HG03175 (cell line): Measurements from ENCODE around the gene KIAA0753.
"Not testable (repeated sequence)": the region's sequence is repeated elsewhere in the genome, so short reads cannot be mapped to it uniquely, and the experiment has no call there.

Experiments used
- ATAC-seq: cut with Tn5 transposase; IDR thresholded peaks from one replicate; pipeline ENCODE4 v1.9.1; 2021; ENCODE audit warnings: mild to moderate bottlenecking, moderate library complexity; ENCODE audit not compliant: unreplicated experiment

Gene KIAA0753

GRCh38 chr17:6599364-6599763 is 41.1 kb downstream of the KIAA0753 start:
- no peak for ATAC-seq

GRCh38 chr17:6597727-6598126 is 42.8 kb downstream of the KIAA0753 start:
- no peak for ATAC-seq

GRCh38 chr17:6596941-6597340 is 43.6 kb downstream of the KIAA0753 start:
- ATAC-seq = no peak

GRCh38 chr17:6596511-6596910 is 44.0 kb downstream of the KIAA0753 start:
- ATAC-seq = no peak

- ATAC-seq = no peak
These were observed 44.4 kb downstream of the KIAA0753 start for GRCh38 chr17:6596081-6596480.

GRCh38 chr17:6593371-6593770 is 47.1 kb downstream of the KIAA0753 start:
- ATAC-seq = not testable (repeated sequence)

GRCh38 chr17:6592173-6592572 is 48.3 kb downstream of the KIAA0753 start:
- ATAC-seq = no peak

GRCh38 chr17:6591599-6592158 is 48.8 kb downstream of the KIAA0753 start:
- ATAC-seq = no peak

GRCh38 chr17:6589266-6589946 is 51.1 kb downstream of the KIAA0753 start:
- no peak for ATAC-seq

- ATAC-seq = no peak
These were observed 52.3 kb downstream of the KIAA0753 start for GRCh38 chr17:6588165-6588564.

- no peak for ATAC-seq
These were observed 53.2 kb downstream of the KIAA0753 start for GRCh38 chr17:6587310-6587709.

GRCh38 chr17:6583411-6583810 is 57.1 kb downstream of the KIAA0753 start:
- ATAC-seq = no peak

- no peak for ATAC-seq
These were observed 59.9 kb downstream of the KIAA0753 start for GRCh38 chr17:6580625-6581024.

- ATAC-seq = no peak
These were observed 62.0 kb downstream of the KIAA0753 start for GRCh38 chr17:6578491-6578890.

- no peak for ATAC-seq
These were observed 62.7 kb downstream of the KIAA0753 start for GRCh38 chr17:6577686-6578263.

- ATAC-seq = no peak
These were observed 64.3 kb downstream of the KIAA0753 start for GRCh38 chr17:6576038-6576785.

GRCh38 chr17:6575596-6575988 is 64.9 kb downstream of the KIAA0753 start:
- no peak for ATAC-seq

GRCh38 chr17:6574687-6575595 is 65.6 kb downstream of the KIAA0753 start:
- ATAC-seq = no peak

- no peak for ATAC-seq
These were observed 66.4 kb downstream of the KIAA0753 start for GRCh38 chr17:6573982-6574686.

- ATAC-seq = not testable (repeated sequence)
These were observed 67.0 kb downstream of the KIAA0753 start for GRCh38 chr17:6573495-6573894.
